MCF 10A (cell line): ENCODE results near the gene UBTD2. TPM values are rescaled to one million over a fixed set of nuclear protein-coding genes. Genes with fewer than 3 reads are reported as not detected.

Experiments used
- BruUV-seq: library from RNA; stranded (reverse); fragments of 400-500 nt; replicated peaks from 2 replicates; lab custom pipeline; 2021; lab: Mats Ljungman, UMichigan
- CTCF ChIA-PET: fragments of 300-600 bp; sonication (Branson Sonifier 250); formaldehyde crosslinking; extraction: SDS; loops from one replicate; lab custom pipeline; 2021; ENCODE audit warnings: antibody characterized with exemption, inconsistent platforms; lab: Yijun Ruan, JAX
- POLR2A ChIA-PET: fragments of 300-600, 350-650 bp; sonication (Branson Sonifier 250); formaldehyde crosslinking; extraction: SDS; loops from one replicate; lab custom pipeline; 2020; ENCODE audit warnings: antibody characterized with exemption, inconsistent platforms; lab: Yijun Ruan, JAX
- DNase-seq: peaks from one replicate; pipeline ENCODE4 v3.0.0-alpha.2; 2018; ENCODE audit not compliant: unreplicated experiment
- H3K27ac Mint-ChIP-seq: one replicate; pipeline ENCODE4 v1.8.0; 2022; ENCODE audit warnings: mild to moderate bottlenecking, low read depth, mixed read lengths; ENCODE audit not compliant: unreplicated experiment
- H3K27me3 Mint-ChIP-seq: one replicate; pipeline ENCODE4 v1.8.0; 2022; ENCODE audit warnings: mixed read lengths; ENCODE audit not compliant: insufficient read depth, unreplicated experiment
- H3K36me3 Mint-ChIP-seq: one replicate; pipeline ENCODE4 v1.8.0; 2022; ENCODE audit warnings: mild to moderate bottlenecking, moderate library complexity, mixed read lengths; ENCODE audit not compliant: insufficient read depth, unreplicated experiment
- H3K4me1 Mint-ChIP-seq: one replicate; pipeline ENCODE4 v1.8.0; 2022; ENCODE audit warnings: mixed read lengths; ENCODE audit not compliant: insufficient read depth, unreplicated experiment
- H3K4me3 Mint-ChIP-seq: one replicate; pipeline ENCODE4 v1.8.0; 2022; ENCODE audit warnings: mild to moderate bottlenecking, moderate library complexity, mixed read lengths; ENCODE audit not compliant: unreplicated experiment
- H3K9me3 Mint-ChIP-seq: one replicate; pipeline ENCODE4 v1.8.0; 2022; ENCODE audit warnings: mixed read lengths; ENCODE audit not compliant: unreplicated experiment
- intact Hi-C: fragments of 100-400 bp; cut with micrococcal nuclease; formaldehyde crosslinking; loops from 2 replicates; pipeline ENCODE4 v1.14.1; 2022
- total RNA-seq: library from RNA; stranded (reverse); gene quantifications from 2 replicates; pipeline ENCODE4 v1.2.3, GENCODE V29; 2022
- TF ChIP-seq, protein P1 (sequence below): fragments of 200-600 bp; IDR thresholded peaks from one replicate; pipeline ENCODE4 v1.8.0; 2022; ENCODE audit warnings: antibody characterized with exemption, mild to moderate bottlenecking; ENCODE audit not compliant: unreplicated experiment

UBTD2 gene
- total RNA-seq, 1 experiment from 2014 or later = 24.1 TPM

DNA sequence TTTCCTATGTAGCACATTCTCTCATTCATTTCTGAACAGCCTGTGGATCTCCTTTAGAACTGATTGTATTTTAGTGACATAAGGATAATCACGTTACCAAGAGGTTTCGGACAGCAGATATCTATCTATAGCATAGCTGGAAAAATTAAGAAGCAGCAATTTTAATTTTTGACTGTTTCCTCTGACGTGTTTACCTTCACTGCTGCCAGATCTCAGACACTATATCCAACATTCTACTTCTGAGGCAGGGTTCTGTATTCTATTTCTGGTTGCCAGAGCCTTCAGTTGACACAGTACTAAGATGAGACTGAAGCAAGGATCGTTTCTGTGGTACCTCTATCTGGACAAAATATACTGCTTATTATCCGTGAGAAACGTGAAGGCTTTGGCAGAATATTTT lies 89.7 kb downstream of the UBTD2 start, which contains the start of gene EFCAB9:
TSS of gene EFCAB9 (plus strand) at position 301 of the 400 bp plus-strand sequence. CDS start at position 302, 1 bp downstream.
- intact Hi-C loops = no loop called here
- no TSS peak for BruUV-seq
- DNase-seq = no peak
- Mint-ChIP-seq H3K27me3 (no peaks in the 10 kb centered on the region), H3K4me3 (no peak within 1 kb of the TSS), H3K9me3 (no peaks in the 10 kb centered on the region), H3K27ac (no peak within 1 kb of the TSS), H3K36me3 (no peaks in the 10 kb centered on the region), H3K4me1 (no peaks in the 10 kb centered on the region)
- CTCF ChIA-PET = interaction anchor here (0.7 to 12.7 kb wide), 4 partner anchors 88 to 355 kb away, joined by 3 to 259 read pairs (median 4); no protein-coding TSS in a partner anchor
- TF ChIP-seq, protein P1, sequence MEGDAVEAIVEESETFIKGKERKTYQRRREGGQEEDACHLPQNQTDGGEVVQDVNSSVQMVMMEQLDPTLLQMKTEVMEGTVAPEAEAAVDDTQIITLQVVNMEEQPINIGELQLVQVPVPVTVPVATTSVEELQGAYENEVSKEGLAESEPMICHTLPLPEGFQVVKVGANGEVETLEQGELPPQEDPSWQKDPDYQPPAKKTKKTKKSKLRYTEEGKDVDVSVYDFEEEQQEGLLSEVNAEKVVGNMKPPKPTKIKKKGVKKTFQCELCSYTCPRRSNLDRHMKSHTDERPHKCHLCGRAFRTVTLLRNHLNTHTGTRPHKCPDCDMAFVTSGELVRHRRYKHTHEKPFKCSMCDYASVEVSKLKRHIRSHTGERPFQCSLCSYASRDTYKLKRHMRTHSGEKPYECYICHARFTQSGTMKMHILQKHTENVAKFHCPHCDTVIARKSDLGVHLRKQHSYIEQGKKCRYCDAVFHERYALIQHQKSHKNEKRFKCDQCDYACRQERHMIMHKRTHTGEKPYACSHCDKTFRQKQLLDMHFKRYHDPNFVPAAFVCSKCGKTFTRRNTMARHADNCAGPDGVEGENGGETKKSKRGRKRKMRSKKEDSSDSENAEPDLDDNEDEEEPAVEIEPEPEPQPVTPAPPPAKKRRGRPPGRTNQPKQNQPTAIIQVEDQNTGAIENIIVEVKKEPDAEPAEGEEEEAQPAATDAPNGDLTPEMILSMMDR = no peak
- POLR2A ChIA-PET = interaction anchor here (0.7 to 1.1 kb wide), 2 partner anchors 9 to 839 kb away, joined by 3 read pairs; no protein-coding TSS in a partner anchor

DNA sequence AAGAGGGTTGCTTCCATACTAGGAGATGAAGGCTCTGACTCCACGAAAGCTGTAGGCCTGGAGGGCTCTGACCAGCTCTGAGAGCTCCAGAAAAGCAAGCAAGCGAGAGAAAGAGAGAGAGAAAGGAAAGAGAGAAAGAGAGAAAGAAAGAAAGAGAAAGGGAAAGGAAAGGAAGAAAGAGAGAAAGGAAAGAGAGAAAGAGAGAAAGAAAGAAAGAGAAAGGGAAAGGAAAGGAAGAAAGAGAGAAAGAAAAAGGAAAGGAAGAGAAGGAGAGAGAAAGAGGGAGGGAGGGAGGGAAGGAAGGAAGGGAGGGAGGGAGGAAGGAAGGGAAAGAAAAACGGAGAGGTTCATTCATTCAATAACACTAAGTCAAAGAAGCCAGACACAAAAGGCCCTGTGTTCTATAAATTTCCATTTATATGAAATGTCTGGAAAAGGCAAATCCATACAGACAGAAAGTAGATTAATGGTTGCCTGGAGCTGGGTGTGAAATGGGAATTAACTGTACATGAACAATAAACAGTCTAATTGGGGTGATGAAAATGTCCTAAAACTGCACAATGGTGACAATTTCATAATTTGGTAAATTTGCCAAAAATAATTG lies 93.8 kb downstream of the UBTD2 start:
- no peak overlapping the region for H3K4me3 Mint-ChIP-seq
- ChIA-PET POLR2A (interaction anchor here (0.6 to 5.2 kb wide), 6 partner anchors 80 to 277 kb away, joined by 3 to 38 read pairs (median 4); partner anchors contain the start of gene FBXW11), CTCF (interaction anchor here (0.6 to 12.7 kb wide), 26 partner anchors 9 to 278 kb away, joined by 3 to 259 read pairs (median 6); partner anchors contain the start of genes FBXW11 and UBTD2)
- no TSS peak for BruUV-seq
- no peak for DNase-seq
- no peaks in the 10 kb centered on the region for H3K36me3 Mint-ChIP-seq
- peaks cover 24% of the 10 kb centered on the region for H3K4me1 Mint-ChIP-seq
- no peaks in the 10 kb centered on the region for H3K9me3 Mint-ChIP-seq
- intact Hi-C loops = loop anchor here (2.0 to 5.0 kb wide), 5 partner anchors 93 to 771 kb away; partner anchors contain the start of genes FGF18, SH3PXD2B and UBTD2
- TF ChIP-seq, protein P1 = no peak
- no peaks in the 10 kb centered on the region for H3K27me3 Mint-ChIP-seq
- no peak overlapping the region for H3K27ac Mint-ChIP-seq

DNA sequence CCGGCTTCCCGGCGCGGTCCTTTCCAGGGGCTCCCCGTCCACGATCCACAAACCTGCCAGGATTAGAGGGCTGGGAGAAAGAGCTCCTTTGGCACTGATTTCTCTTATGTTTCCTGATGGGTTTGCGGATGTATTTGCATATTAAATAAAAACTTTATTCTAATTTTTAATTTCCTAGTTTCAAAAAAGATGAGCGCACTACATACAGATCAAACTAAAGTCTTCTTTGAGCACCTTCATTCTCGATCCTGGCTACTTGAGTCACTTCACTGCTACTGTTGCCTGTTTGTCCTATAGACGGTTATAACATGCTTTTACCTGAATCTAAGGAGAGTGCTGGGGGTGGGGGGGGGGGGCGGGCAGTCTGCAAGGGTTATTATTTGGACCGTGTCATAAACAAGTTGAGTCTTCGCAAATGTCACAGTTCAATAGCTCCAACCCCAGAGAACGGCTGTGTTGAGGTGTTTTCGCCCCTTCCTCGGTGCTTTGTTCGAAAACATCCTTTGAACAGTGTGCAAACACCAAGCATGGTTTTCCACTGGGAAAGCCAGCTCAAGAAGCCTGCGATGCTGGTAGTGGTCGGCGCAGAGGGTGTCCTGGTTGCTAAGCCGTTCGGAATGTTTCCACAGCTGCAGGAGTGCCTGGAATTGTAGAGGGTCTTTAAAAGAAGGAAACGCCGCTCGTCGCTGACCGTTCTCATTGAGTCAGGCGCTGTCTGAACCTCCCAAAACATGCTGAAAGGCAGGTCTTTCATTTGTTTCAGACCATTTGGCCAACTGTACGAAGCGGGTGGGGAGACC lies 94.5 kb downstream of the UBTD2 start:
- Mint-ChIP-seq H3K9me3 (no peaks in the 10 kb centered on the region), H3K36me3 (no peaks in the 10 kb centered on the region), H3K27me3 (no peaks in the 10 kb centered on the region), H3K27ac (no peak overlapping the region), H3K4me1 (peaks cover 24% of the 10 kb centered on the region), H3K4me3 (peak overlapping the region; percentile 87)
- TF ChIP-seq, protein P1 = no peak
- DNase-seq = no peak
- ChIA-PET CTCF (interaction anchor here (0.6 to 12.7 kb wide), 77 partner anchors 9 to 413 kb away, joined by 3 to 259 read pairs (median 4); partner anchors contain the start of genes FBXW11 and UBTD2), POLR2A (interaction anchor here (0.6 to 5.2 kb wide), 17 partner anchors 10 to 801 kb away, joined by 3 to 38 read pairs (median 4); partner anchors contain the start of genes FBXW11, NPM1 and UBTD2)
- BruUV-seq = no TSS peak
- intact Hi-C loops = loop anchor here (1.0 to 5.0 kb wide), 10 partner anchors 15 to 770 kb away; partner anchors contain the start of genes FBXW11, FGF18, SH3PXD2B and UBTD2
